H1 (cell line): Measurements from ENCODE around the gene APOBEC3F. TPM values are rescaled to one million over a fixed set of nuclear protein-coding genes. Genes with fewer than 3 reads are reported as not detected.

ENCODE experiments used
- CTCF ChIA-PET: fragments of 300-600 bp; sonication (Branson Sonifier 250); formaldehyde crosslinking; loops from one replicate; lab custom pipeline; 2021; ENCODE audit not compliant: partially characterized antibody; lab: Charles Lee
- POLR2A ChIA-PET: fragments of 300-600 bp; sonication (Branson Sonifier 250); formaldehyde crosslinking; loops from one replicate; lab custom pipeline; 2021; ENCODE audit warnings: inconsistent platforms; ENCODE audit not compliant: partially characterized antibody; lab: Charles Lee
- DNase-seq, 2 experiments: peaks; one replicate each; pipeline versions ENCODE4 v3.0.0 to v3.0.0-alpha.2; 2010 to 2022; ENCODE audit warnings: low spot score in 2 of 2, low read depth in 1 of 2, mixed read lengths in 1 of 2
- FAIRE-seq: peaks from 2 replicates; lab custom pipeline; 2011; peaks lifted over from hg19 to GRCh38; lab: Jason Lieb, UNC
- H2AFZ ChIP-seq: 2 replicates; pipeline ENCODE4 v1.8.1; 2012; ENCODE audit warnings: low read length, inconsistent platforms
- H2AK5ac ChIP-seq: 2 replicates; pipeline ENCODE4 v1.6.1; 2013; ENCODE audit warnings: low read depth, low read length
- H2BK120ac ChIP-seq: replicated peaks from 2 replicates; pipeline ENCODE3; 2013; ENCODE audit warnings: low read depth, low read length, inconsistent platforms
- H2BK12ac ChIP-seq: 2 replicates; pipeline ENCODE4 v1.6.1; 2013; ENCODE audit warnings: low read depth, low read length
- H2BK15ac ChIP-seq: 2 replicates; pipeline ENCODE4 v1.6.1; 2013; ENCODE audit warnings: low read length
- H2BK20ac ChIP-seq: 2 replicates; pipeline ENCODE4 v1.6.1; 2013; ENCODE audit warnings: low read length
- H2BK5ac ChIP-seq: 2 replicates; pipeline ENCODE4 v1.6.1; 2013; ENCODE audit warnings: low read depth, low read length
- H3K14ac ChIP-seq: 2 replicates; pipeline ENCODE4 v1.6.1; 2013; ENCODE audit warnings: inconsistent platforms; ENCODE audit not compliant: insufficient read length
- H3K18ac ChIP-seq: 2 replicates; pipeline ENCODE4 v1.6.1; 2013; ENCODE audit warnings: low read length; ENCODE audit errors: extremely low read depth
- H3K23ac ChIP-seq: 2 replicates; pipeline ENCODE4 v1.6.1; 2013; ENCODE audit warnings: inconsistent platforms; ENCODE audit not compliant: insufficient read length
- H3K23me2 ChIP-seq: 2 replicates; pipeline ENCODE4 v1.6.1; 2013; ENCODE audit warnings: low read depth, low read length
- H3K27ac ChIP-seq: 2 replicates; pipeline ENCODE4 v1.6.1; 2011; ENCODE audit warnings: low read depth, low read length, inconsistent platforms
- H3K27me3 ChIP-seq, 4 experiments: replicated peaks in 1 of 4; 1 replicate in 1 of 4; 2 replicates in 3 of 4; pipeline versions ENCODE4 v1.6.1 to v1.8.1; 2011 to 2013; ENCODE audit warnings: low read length in 3 of 4, mild to moderate bottlenecking in 3 of 4, inconsistent platforms in 2 of 4, mixed read lengths in 2 of 4, moderate library complexity in 1 of 4; ENCODE audit not compliant: control insufficient read depth in 3 of 4, insufficient read depth in 3 of 4; ENCODE audit errors: extremely low read depth in 1 of 4
- H3K36me3 ChIP-seq, 4 experiments: 2 replicates each; pipeline versions ENCODE4 v1.6.1 to v1.8.1; 2011 to 2013; ENCODE audit warnings: mild to moderate bottlenecking in 4 of 4, low read length in 3 of 4, moderate library complexity in 2 of 4, control low read depth in 1 of 4, inconsistent platforms in 1 of 4; ENCODE audit not compliant: insufficient read depth in 4 of 4, control insufficient read depth in 2 of 4
- H3K4ac ChIP-seq: replicated peaks from 2 replicates; pipeline ENCODE3; 2013; ENCODE audit warnings: low read length, low read depth, mixed read lengths, inconsistent platforms; ENCODE audit not compliant: insufficient read length
- H3K4me1 ChIP-seq, 4 experiments: replicated peaks in 1 of 4; 1 replicate in 1 of 4; 2 replicates in 3 of 4; pipeline versions ENCODE4 v1.6.1 to v1.8.1; 2011 to 2013; ENCODE audit warnings: low read length in 3 of 4, inconsistent platforms in 2 of 4, mixed read lengths in 1 of 4; ENCODE audit not compliant: insufficient read depth in 4 of 4, control insufficient read depth in 3 of 4
- H3K4me2 ChIP-seq, 2 experiments: 2 replicates each; pipeline versions ENCODE4 v1.6.1 to v1.8.1; 2011 to 2013; ENCODE audit warnings: low read depth in 2 of 2, low read length in 2 of 2, control low read depth in 1 of 2, inconsistent platforms in 1 of 2, mild to moderate bottlenecking in 1 of 2; ENCODE audit not compliant: insufficient read depth in 1 of 2
- H3K4me3 ChIP-seq, 4 experiments: fragments of 200-600, 300-600 bp in 1 of 4; sonication (generic), shearing (Covaris generic), sonication (Bioruptor Twin) in 1 of 4; 2 replicates each; pipeline versions ENCODE4 v1.5.1 to v1.8.1; 2011 to 2016; ENCODE audit warnings: low read length in 4 of 4, low read depth in 3 of 4, control low read depth in 2 of 4, inconsistent platforms in 2 of 4, mild to moderate bottlenecking in 2 of 4, mixed read lengths in 1 of 4, moderate library complexity in 1 of 4; ENCODE audit not compliant: insufficient read depth in 2 of 4; ENCODE audit errors: extremely low read depth in 1 of 4
- H3K56ac ChIP-seq: replicated peaks from 2 replicates; pipeline ENCODE3; 2013; ENCODE audit warnings: low read depth, mild to moderate bottlenecking, mixed read lengths, low read length, inconsistent platforms; ENCODE audit not compliant: insufficient read length
- H3K79me1 ChIP-seq: 2 replicates; pipeline ENCODE4 v1.6.1; 2013; ENCODE audit warnings: low read depth, low read length, control low read depth
- H3K79me2 ChIP-seq, 2 experiments: 2 replicates each; pipeline versions ENCODE4 v1.6.1 to v1.8.1; 2012 to 2013; ENCODE audit warnings: low read length in 2 of 2, mild to moderate bottlenecking in 2 of 2, inconsistent platforms in 1 of 2; ENCODE audit not compliant: insufficient read depth in 2 of 2, control insufficient read depth in 1 of 2
- H3K9ac ChIP-seq, 4 experiments: replicated peaks in 1 of 4; 1 replicate in 1 of 4; 2 replicates in 3 of 4; pipeline versions ENCODE4 v1.6.1 to v1.8.1; 2011 to 2013; ENCODE audit warnings: low read depth in 3 of 4, low read length in 3 of 4, control low read depth in 2 of 4, mild to moderate bottlenecking in 2 of 4, moderate library complexity in 2 of 4, inconsistent platforms in 1 of 4; ENCODE audit errors: extremely low read depth in 1 of 4
- H3K9me3 ChIP-seq, 2 experiments: 2 replicates each; pipeline versions ENCODE4 v1.6.1 to v1.8.1; 2012 to 2013; ENCODE audit warnings: mild to moderate bottlenecking in 2 of 2, moderate library complexity in 2 of 2, control low read depth in 1 of 2, inconsistent platforms in 1 of 2, low read depth in 1 of 2, low read length in 1 of 2, mixed read lengths in 1 of 2; ENCODE audit not compliant: insufficient read depth in 2 of 2
- H4K20me1 ChIP-seq, 2 experiments: replicated peaks in 1 of 2; 2 replicates each; pipeline versions ENCODE3 to v1.8.1; 2011 to 2013; ENCODE audit warnings: inconsistent platforms in 2 of 2, low read length in 2 of 2, mild to moderate bottlenecking in 1 of 2; ENCODE audit not compliant: insufficient read depth in 2 of 2, control insufficient read depth in 1 of 2
- H4K5ac ChIP-seq: 2 replicates; pipeline ENCODE4 v1.6.1; 2013; ENCODE audit warnings: low read length, low read depth, mixed read lengths, inconsistent platforms; ENCODE audit not compliant: insufficient read length
- H4K8ac ChIP-seq: 2 replicates; pipeline ENCODE4 v1.8.0; 2013; ENCODE audit warnings: mild to moderate bottlenecking, moderate library complexity, low read length, inconsistent platforms; ENCODE audit not compliant: insufficient read depth; ENCODE audit errors: extremely low read depth
- H4K91ac ChIP-seq: replicated peaks from 2 replicates; pipeline ENCODE3; 2013; ENCODE audit warnings: low read length, mixed read lengths, inconsistent platforms; ENCODE audit not compliant: insufficient read length
- ASH2L ChIP-seq: fragments of 200-600, 300-600 bp; sonication (generic); IDR thresholded peaks from one replicate; pipeline ENCODE4 v1.7.1; 2017; ENCODE audit warnings: low read length
- BACH1 ChIP-seq: IDR thresholded peaks from 2 replicates; pipeline ENCODE4 v1.6.1; 2012; ENCODE audit warnings: low read length, improper control_type of control experiment
- CTCF ChIP-seq, 3 experiments: IDR thresholded peaks; 1 replicate in 2 of 3; 2 replicates in 1 of 3; pipeline versions ENCODE4 v1.5.1 to v1.6.1; 2011; ENCODE audit warnings: low read length in 3 of 3, mild to moderate bottlenecking in 3 of 3, inconsistent platforms in 2 of 3, low read depth in 1 of 3, moderate library complexity in 1 of 3; ENCODE audit not compliant: insufficient read depth in 1 of 3; ENCODE audit errors: control extremely low read depth in 1 of 3
- JUND ChIP-seq: IDR thresholded peaks from 2 replicates; pipeline ENCODE4 v1.6.1; 2011; ENCODE audit warnings: mild to moderate bottlenecking, improper control_type of control experiment, low read length
- MAFK ChIP-seq: IDR thresholded peaks from 2 replicates; pipeline ENCODE4 v1.6.1; 2012; ENCODE audit warnings: low read depth, mild to moderate bottlenecking, improper control_type of control experiment, low read length
- POLR2AphosphoS5 ChIP-seq: IDR thresholded peaks from 2 replicates; pipeline ENCODE4 v1.6.1; 2011; ENCODE audit warnings: low read depth, low read length
- RAD21 ChIP-seq, 2 experiments: IDR thresholded peaks in 1 of 2; conservative IDR thresholded peaks in 1 of 2; 2 replicates each; pipeline ENCODE4 v1.6.1; 2011; ENCODE audit warnings: low read depth in 2 of 2, low read length in 2 of 2, improper control_type of control experiment in 1 of 2, inconsistent platforms in 1 of 2, mild to moderate bottlenecking in 1 of 2, moderate library complexity in 1 of 2
- RBBP5 ChIP-seq: IDR thresholded peaks from 2 replicates; pipeline ENCODE4 v1.7.1; 2012; ENCODE audit warnings: low read depth, mild to moderate bottlenecking, inconsistent platforms, low read length, moderate library complexity, borderline replicate concordance
- SIN3A ChIP-seq, 2 experiments: IDR thresholded peaks in 1 of 2; conservative IDR thresholded peaks in 1 of 2; 2 replicates each; pipeline ENCODE4 v1.6.1; 2011 to 2012; ENCODE audit warnings: low read length in 2 of 2, improper control_type of control experiment in 1 of 2, low read depth in 1 of 2, mild to moderate bottlenecking in 1 of 2
- YY1 ChIP-seq: IDR thresholded peaks from 2 replicates; pipeline ENCODE4 v1.6.1; 2011; ENCODE audit warnings: low read depth, mild to moderate bottlenecking, low read length
- WGBS, 2 experiments: shearing (Covaris generic) in 1 of 2; methylation state at CpG; one replicate each; pipeline versions ENCODE4 v1.1.6 to v1.1.7; 2013 to 2015; ENCODE audit warnings: low lambda C conversion rate in 2 of 2, mixed read lengths in 2 of 2, inconsistent platforms in 1 of 2, low coverage in 1 of 2, missing lambda C conversion rate in 1 of 2; ENCODE audit not compliant: insufficient replicate concordance in 2 of 2, insufficient coverage in 1 of 2, insufficient read length in 1 of 2; ENCODE audit errors: extremely low coverage in 1 of 2, missing lambda C conversion rate in 1 of 2; 5-methylcytosine and 5-hydroxymethylcytosine counted together
- polyA plus RNA-seq, 7 experiments: library from polyadenylated mRNA; depleted of rRNA in 3 of 7; stranded (reverse) in 5 of 7; unstranded in 2 of 7; fragments of >200 nt in 5 of 7; fragments of 200-250 nt in 2 of 7; gene quantifications; 1 replicate in 5 of 7; 2 replicates in 1 of 7; 4 replicates in 1 of 7; pipeline versions ENCODE4 v1.2.1 to v1.2.3, GENCODE V29; 2011 to 2013; ENCODE audit warnings: missing spikeins in 2 of 7, mixed read lengths in 2 of 7
- total RNA-seq: library from RNA; stranded (reverse); fragmentation: NEBNext Ultra II Directional; extraction: Animal tissue kit (Norgen Biotek cat#: 25700); gene quantifications from 2 replicates; pipeline ENCODE4 v1.2.1, GENCODE V29; 2021

The APOBEC3F gene
- total and polyA plus RNA-seq, 2 of the 8 experiments (the other 6 are each of a cell fraction or from before 2014, with no cell fraction given) = 4.0 to 7.3 TPM

- H4K91ac ChIP-seq = no peak overlapping the region
- no peak overlapping the region for H3K23ac ChIP-seq
- H4K20me1 ChIP-seq = no peaks in the 10 kb centered on the region
- no peak overlapping the region for H2BK15ac ChIP-seq
- no peak overlapping the region for H3K14ac ChIP-seq
- 0 out of 2 replicates have a peak overlapping the region, but pooled peaks have one; percentile 80 for H2BK12ac ChIP-seq
- H3K36me3 ChIP-seq = no peaks in the 10 kb centered on the region
- DNase-seq (no peak), FAIRE-seq (peak; percentile 72)
- no peaks in the 10 kb centered on the region for H3K27me3 ChIP-seq
- peak overlapping the region; percentile 60 for H3K18ac ChIP-seq
- H3K79me1 ChIP-seq = no peaks in the 10 kb centered on the region
- H4K5ac ChIP-seq = no peak overlapping the region
- no peaks in the 10 kb centered on the region for H3K79me2 ChIP-seq
- no peak overlapping the region for H3K4me3 ChIP-seq
- peak overlapping the region; percentile 94; the same call in 1 of the 2 replicates for H2AFZ ChIP-seq
- no peak overlapping the region for H3K4ac ChIP-seq
- no peak overlapping the region for H2AK5ac ChIP-seq
- H3K4me2 ChIP-seq = no peak overlapping the region
- H2BK120ac ChIP-seq = no peak overlapping the region
- no peak overlapping the region for H3K56ac ChIP-seq
- H4K8ac ChIP-seq = no peak overlapping the region; the same call in 1 of the 2 replicates
- CTCF ChIA-PET = interaction anchor here (0.9 to 2.9 kb wide), 11 partner anchors 12 to 462 kb away, joined by 3 to 10 read pairs (median 4); no protein-coding TSS in a partner anchor
- H3K9ac ChIP-seq = no peak overlapping the region; a peak in 1 of 7 replicates
- H3K4me1 ChIP-seq = peaks cover 0 to 24% (median 9%) of the 10 kb centered on the region in 4 experiments; a peak in 6 of 7 replicates
- no peaks in the 10 kb centered on the region for H3K9me3 ChIP-seq
- no peaks in the 10 kb centered on the region for H3K23me2 ChIP-seq
- peak overlapping the region; percentile 39; the same call in 1 of the 2 replicates for H3K27ac ChIP-seq
- H2BK20ac ChIP-seq = no peak overlapping the region
- WGBS, 2 experiments = 39% methylated on average over 6 of the region's 6 CpGs; no CpG with 5 or more reads in 1 of the 2 experiments
- peak overlapping the region; percentile 90; the same call in 1 of the 2 replicates for H2BK5ac ChIP-seq
- POLR2A ChIA-PET = interaction anchor here (0.6 to 1.6 kb wide), 6 partner anchors 9 to 86 kb away, joined by 3 to 8 read pairs (median 3); no protein-coding TSS in a partner anchor
- TF ChIP-seq YY1 (peak; percentile 81; the same call in 1 of the 2 replicates), CTCF (IDR thresholded peaks at IDR 0.05; ENCODE audit: control extremely low read depth in 1 of 3, insufficient read depth in 1 of 3, low read depth in 1 of 3, low read length in 3 of 3) (no peak), JUND (no peak), SIN3A (conservative IDR thresholded peaks at IDR 0.05 in 1 of 2, IDR thresholded peaks at IDR 0.05 in 1 of 2; ENCODE audit: low read depth in 1 of 2, low read length in 2 of 2) (no peak), POLR2AphosphoS5 (no peak), RBBP5 (no peak), BACH1 (no peak), ASH2L (no peak), RAD21 (IDR thresholded peaks at IDR 0.05 in 1 of 2, conservative IDR thresholded peaks at IDR 0.05 in 1 of 2; ENCODE audit: low read depth in 2 of 2, low read length in 2 of 2) (peak in 1 of 2 experiments; percentile 5; a peak in 1 of 4 replicates), MAFK (no peak)
Observed at GRCh38 chr22:39098026-39098425, 57.4 kb downstream of the APOBEC3F start.
